Measurements from ENCODE around the gene DEAF1.
"Not testable (repeated sequence)": the region's sequence is repeated elsewhere in the genome, so short reads cannot be mapped to it uniquely, and the experiment has no call there.

Gene DEAF1

DNA sequence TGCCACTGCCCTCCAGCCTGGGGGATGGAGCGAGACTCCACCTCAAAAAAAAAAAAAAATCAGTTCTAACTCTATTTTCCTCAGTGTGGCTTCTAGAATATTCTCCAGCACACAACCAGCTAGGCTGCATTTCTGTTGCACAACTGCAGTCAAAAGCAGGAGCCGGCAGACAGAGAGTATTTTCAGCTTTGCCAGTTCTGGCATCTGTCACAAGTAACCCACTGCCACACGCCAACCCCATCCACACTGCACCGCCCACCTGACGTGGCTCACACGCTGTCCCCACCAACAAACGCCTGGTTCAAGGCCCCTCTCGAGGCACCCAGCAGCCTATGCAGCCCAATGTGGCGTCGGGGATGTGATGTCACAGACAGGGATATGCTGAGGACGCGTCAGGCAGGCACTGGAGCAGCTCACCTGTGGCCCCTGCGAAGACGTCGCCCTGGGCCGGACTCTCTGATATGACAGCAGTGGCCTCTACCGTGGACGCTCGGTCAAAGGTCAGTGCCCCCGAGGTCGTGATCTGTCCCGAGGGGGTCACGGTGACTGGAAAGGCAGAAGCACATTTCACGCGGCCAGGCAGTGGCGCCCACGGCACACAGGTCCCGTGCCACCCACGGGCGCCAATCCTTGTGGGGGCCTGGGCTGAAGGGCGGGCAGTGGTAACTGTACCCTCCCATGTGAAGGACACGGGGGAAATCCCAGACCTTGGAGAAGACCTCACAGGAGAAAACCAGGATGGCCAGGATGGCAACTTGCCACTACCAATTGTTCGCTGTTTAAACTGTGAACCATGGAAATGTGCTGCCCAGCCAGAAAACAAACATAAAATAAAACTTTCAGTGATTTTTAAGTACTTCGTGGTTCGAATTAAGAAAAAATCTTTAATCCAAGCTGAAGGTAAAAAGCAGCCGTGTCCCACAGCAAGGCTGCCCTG is 15.5 kb downstream of the DEAF1 start:
- DNase-seq (ENCODE audit: low read depth in 2 of 2) = no peak

- DNase-seq (ENCODE audit: low read depth in 2 of 2) = no peak
These were observed 16.7 kb downstream of the DEAF1 start for GRCh38 chr11:678297-678696.

DNA sequence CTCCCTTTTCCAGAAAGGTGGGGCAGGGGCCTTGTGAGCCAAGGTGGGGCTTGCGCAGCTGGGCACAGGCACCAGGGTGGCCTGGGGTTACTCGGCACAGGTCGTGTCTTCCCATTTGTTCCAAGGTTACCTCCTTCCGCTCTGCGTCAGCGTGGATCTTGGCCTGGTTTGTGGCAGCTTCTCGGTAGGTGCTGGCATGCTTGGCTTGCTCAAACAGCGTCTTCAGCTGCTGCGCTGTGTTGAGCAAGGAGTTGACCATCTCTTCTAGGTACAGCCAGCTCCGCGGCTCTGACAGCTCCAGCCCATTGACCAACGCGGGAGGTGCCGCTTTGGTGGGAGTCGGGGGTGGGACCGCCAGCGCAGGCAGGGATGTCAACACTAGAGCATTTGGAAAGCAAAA is 20.6 kb downstream of the DEAF1 start:
- DNase-seq (ENCODE audit: low read depth in 2 of 2) = no peak

GRCh38 chr11:673866-674265 is 21.2 kb downstream of the DEAF1 start:
- no peak for DNase-seq (ENCODE audit: low read depth in 2 of 2)

GRCh38 chr11:665704-666281 is 29.2 kb downstream of the DEAF1 start:
- no peak for DNase-seq (ENCODE audit: low read depth in 2 of 2)

DNA sequence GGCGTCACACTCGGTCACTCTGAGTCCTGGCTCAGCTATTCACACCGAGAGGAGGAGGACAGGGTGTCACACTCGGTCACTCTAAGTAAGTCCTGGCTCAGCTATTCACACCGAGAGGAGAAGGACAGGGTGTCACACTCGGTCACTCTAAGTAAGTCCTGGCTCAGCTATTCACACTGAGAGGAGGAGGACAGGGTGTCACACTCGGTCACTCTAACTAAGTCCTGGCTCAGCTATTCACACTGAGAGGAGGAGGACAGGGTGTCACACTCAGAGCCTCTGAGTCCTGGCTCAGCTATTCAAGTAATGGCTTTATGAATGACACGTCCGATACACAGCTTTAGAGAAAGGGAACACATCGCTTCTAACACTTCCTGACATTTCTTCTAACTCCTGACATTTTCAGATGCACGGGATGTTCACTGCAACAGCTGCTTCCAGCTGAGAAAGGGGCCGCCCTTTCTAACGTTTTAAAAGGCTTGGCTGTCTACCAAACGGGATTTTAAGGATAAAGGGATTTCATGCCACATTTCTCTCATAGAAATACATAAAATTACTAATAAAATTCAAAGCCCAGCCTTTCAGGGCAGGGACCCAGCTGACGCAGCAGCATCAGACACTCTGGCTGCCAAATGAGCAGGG is 29.8 kb downstream of the DEAF1 start:
- no peak for DNase-seq (ENCODE audit: low read depth in 2 of 2)

GRCh38 chr11:662689-663274 is 32.2 kb downstream of the DEAF1 start:
- no peak for DNase-seq (ENCODE audit: low read depth in 2 of 2)

DNA sequence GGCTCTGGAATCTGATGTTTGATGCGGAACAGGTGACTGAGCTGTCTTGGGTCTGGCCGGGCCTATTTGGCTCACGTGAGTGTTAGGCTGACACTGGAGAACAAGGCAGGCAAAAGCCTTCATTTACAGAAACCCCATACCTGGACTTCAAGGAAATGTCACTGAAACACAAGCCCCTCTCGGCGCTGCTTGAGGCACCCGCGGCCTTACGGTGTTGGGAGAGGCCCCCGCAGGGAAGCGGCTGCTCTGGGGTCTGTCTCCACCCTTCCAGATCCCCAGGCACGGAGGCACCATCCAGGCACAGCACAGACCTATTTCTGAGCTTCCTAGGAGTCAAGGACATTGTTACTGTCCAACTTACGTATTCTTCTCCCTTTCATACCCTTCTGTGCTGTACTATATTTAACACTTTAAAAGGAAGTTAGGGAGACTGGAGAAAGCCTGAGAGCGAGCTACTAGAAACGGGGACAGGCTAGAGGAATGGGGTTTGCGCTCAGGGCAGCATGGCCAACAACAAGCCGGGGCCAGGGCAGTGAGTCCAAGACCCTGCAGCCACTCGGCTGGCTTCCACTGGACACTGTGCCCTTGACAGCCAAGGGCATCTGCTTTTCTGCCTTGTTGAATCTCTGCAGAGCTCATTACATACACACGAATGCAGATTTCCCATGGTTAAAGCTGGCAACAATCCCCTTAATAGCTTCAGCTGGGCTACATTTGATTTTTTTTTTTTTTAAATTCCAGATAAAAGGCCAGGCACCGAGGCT is 34.2 kb downstream of the DEAF1 start:
- no peak for DNase-seq (ENCODE audit: low read depth in 2 of 2)

- no peak for DNase-seq (ENCODE audit: low read depth in 2 of 2)
These were observed 34.7 kb downstream of the DEAF1 start for GRCh38 chr11:660281-660680.

GRCh38 chr11:659532-660085 is 35.4 kb downstream of the DEAF1 start:
- no peak for DNase-seq (ENCODE audit: low read depth in 2 of 2)

DNA sequence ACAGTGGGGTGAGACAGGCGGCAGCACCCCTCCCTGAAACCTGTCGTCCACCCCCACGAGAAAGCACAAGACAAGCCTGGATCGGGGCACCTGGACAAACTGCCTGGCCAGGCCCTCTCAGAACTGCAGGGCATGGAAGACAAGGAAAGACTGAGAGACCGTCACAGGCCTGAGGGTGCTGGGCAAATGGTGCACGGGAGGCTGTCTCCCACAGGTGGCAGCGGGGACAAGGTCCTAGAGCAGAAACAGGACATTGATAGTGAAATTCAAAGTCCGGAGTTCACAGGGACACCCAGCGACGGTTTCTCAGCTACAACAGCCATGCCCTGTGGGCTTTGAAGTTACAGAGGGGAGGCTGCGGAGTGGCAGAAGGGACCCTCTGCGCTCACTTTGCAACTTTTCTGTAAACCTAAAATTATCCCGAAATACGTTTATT is 37.3 kb downstream of the DEAF1 start:
- no peak for DNase-seq (ENCODE audit: low read depth in 2 of 2)

GRCh38 chr11:656866-657265 is 38.2 kb downstream of the DEAF1 start:
- DNase-seq (ENCODE audit: low read depth in 2 of 2) = no peak

DNA sequence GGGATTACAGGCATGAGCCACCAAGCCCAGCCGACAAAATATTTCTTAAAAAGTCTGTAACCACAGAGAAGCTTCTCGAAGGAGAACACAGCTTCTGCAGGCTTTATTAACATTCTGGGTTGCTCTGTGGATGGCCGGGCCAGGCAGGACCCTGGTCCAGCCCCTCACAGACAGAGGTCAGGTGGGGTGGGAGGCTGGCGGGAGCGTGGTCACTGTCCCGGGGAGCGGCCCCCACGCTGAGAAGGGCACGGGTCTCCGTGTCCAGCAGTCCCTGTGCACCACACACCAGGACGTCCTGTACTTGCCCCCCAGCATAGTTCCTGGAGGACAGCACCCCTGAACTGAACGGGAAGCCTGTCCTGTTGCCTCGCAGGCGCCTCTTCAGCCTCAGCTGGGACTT is 38.6 kb downstream of the DEAF1 start:
- DNase-seq (ENCODE audit: low read depth in 2 of 2) = no peak

- no peak for DNase-seq (ENCODE audit: low read depth in 2 of 2)
These were observed 39.8 kb downstream of the DEAF1 start for GRCh38 chr11:655036-655726.

GRCh38 chr11:654444-654843 is 40.6 kb downstream of the DEAF1 start:
- DNase-seq (ENCODE audit: low read depth in 2 of 2) = not testable (repeated sequence)

- DNase-seq (ENCODE audit: low read depth in 2 of 2) = no peak
These were observed 41.2 kb downstream of the DEAF1 start for GRCh38 chr11:653837-654236.

DNA sequence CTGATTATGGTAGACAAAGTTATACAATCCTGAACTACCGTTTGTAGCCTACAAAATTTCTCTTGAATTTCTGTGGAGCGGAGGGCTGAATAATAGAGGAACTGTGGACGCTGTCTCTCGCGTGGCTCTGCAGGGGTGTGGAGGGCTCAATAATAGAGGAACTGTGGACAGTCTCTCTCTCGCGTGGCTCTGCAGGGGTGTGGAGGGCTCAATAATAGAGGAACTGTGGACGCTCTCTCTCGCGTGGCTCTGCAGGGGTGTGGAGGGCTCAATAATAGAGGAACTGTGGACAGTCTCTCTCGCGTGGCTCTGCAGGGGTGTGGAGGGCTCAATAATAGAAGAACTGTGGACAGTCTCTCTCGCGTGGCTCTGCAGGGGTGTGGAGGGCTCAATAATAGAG is 41.9 kb downstream of the DEAF1 start:
- DNase-seq (ENCODE audit: low read depth in 2 of 2) = not testable (repeated sequence)

DNA sequence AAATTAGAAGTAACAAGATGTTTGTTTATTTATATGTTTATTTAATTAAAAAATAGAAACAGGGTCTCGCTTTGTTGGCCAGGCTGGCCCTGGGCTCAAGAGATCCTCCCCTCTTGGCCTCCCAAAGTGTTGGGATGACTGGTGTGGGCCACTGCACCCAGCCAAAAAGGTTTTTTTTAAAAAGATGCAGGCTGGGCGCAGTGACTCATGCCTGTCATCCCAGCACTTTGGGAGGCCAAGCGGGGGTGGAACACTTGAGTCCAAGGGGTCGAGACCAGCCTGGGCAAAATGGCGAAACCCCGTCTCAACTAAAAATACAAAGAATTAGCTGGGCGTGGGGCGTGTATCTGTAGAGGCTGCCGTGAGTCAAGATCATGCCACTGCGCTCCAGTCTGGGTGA is 44.5 kb downstream of the DEAF1 start:
- no peak for DNase-seq (ENCODE audit: low read depth in 2 of 2)

DNA sequence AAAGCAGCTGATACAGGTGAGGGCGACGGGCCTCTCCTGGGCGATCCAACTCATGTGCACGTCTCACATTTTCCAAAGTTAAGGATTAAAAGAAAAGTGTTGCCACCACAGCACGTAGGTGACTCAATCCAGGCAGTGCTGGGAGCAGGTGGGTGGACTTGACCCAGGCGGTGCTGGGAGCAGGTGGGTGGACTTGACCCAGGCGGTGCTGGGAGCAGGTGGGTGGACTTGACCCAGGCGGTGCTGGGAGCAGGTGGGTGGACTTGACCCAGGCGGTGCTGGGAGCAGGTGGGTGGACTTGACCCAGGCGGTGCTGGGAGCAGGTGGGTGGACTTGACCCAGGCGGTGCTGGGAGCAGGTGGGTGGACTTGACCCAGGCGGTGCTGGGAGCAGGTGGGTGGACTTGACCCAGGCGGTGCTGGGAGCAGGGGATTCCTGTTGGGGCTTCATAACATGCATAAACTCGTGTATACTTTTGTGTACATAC is 47.3 kb downstream of the DEAF1 start:
- DNase-seq (ENCODE audit: low read depth in 2 of 2) = not testable (repeated sequence)

DNA sequence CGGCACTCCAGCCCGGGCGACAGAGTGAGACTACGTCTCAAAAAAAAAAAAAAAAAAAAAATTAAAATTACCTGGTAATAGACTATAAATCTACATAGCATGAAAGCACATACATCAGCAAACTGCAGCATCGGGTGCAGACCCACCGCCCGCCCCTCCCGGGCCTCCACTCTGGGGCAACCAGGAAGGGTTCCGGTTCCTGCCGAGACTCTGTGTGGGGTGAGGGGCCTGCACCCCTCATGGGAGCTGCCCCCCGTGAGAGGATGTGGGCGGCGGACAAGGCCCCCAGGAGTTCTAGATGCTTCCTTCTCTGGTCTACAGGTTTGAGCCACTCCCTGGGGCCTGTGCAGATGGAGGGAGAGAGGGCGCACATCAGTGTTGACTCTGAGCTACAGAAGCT is 48.8 kb downstream of the DEAF1 start:
- DNase-seq (ENCODE audit: low read depth in 2 of 2) = no peak

GRCh38 chr11:645536-645935 is 49.5 kb downstream of the DEAF1 start:
- no peak for DNase-seq (ENCODE audit: low read depth in 2 of 2)

All from stimulated activated CD8-positive, alpha-beta memory T cell treated with anti-CD3 and anti-CD28 coated beads, Interleukin-15, amount 100 ng/mL, for 4 hours (primary cell).